SK-N-SH (cell line): ENCODE data around the gene TOMM40. TPM values are rescaled to one million over a fixed set of nuclear protein-coding genes. Genes with fewer than 3 reads are reported as not detected.

Experiments used
- CTCF ChIA-PET: fragments of 300-600, 350-600 bp; formaldehyde crosslinking; extraction: SDS; loops from one replicate; lab custom pipeline; 2021; lab: Yijun Ruan, JAX
- POLR2A ChIA-PET: fragments of 350-600 bp; sonication (Branson Sonifier 250); formaldehyde crosslinking; extraction: SDS; loops from one replicate; lab custom pipeline; 2020; ENCODE audit warnings: antibody characterized with exemption, inconsistent platforms; lab: Yijun Ruan, JAX
- DNase-seq: peaks from one replicate; pipeline ENCODE4 v3.0.0; 2012
- H2AFZ ChIP-seq: fragments of 200-600 bp; sonication (generic); 2 replicates; pipeline ENCODE4 v1.8.1; 2016; ENCODE audit warnings: antibody characterized with exemption, mild to moderate bottlenecking, low read depth
- H3F3A ChIP-seq: fragments of 200-600 bp; sonication (generic); replicated peaks from 2 replicates; pipeline ENCODE3; 2016; ENCODE audit warnings: antibody characterized with exemption, mild to moderate bottlenecking; ENCODE audit not compliant: insufficient read depth
- H3K27ac ChIP-seq, 2 experiments: fragments of 200-500 bp in 1 of 2; fragments of 200-600 bp in 1 of 2; sonication (Bioruptor generic) in 1 of 2; sonication (generic), shearing (Covaris generic) in 1 of 2; 2 replicates each; pipeline versions ENCODE4 v1.5.1 to v1.6.1; 2014 to 2016; ENCODE audit warnings: low read depth in 2 of 2, inconsistent platforms in 1 of 2, low read length in 1 of 2, mild to moderate bottlenecking in 1 of 2, mixed read lengths in 1 of 2
- H3K27me3 ChIP-seq: fragments of 200-600 bp; sonication (generic), shearing (Covaris generic); 2 replicates; pipeline ENCODE4 v1.6.1; 2016; ENCODE audit warnings: mixed run types; ENCODE audit not compliant: insufficient read depth
- H3K36me3 ChIP-seq, 2 experiments: fragments of 200-500 bp in 1 of 2; fragments of 200-600 bp in 1 of 2; sonication (Bioruptor generic) in 1 of 2; sonication (generic) in 1 of 2; replicated peaks in 1 of 2; 2 replicates each; pipeline versions ENCODE3 to v1.5.1; 2014 to 2016; ENCODE audit warnings: low read length in 1 of 2, mild to moderate bottlenecking in 1 of 2; ENCODE audit not compliant: insufficient read depth in 2 of 2, control insufficient read depth in 1 of 2
- H3K4me1 ChIP-seq, 2 experiments: fragments of 200-500 bp in 1 of 2; fragments of 200-600 bp in 1 of 2; sonication (Bioruptor generic) in 1 of 2; sonication (generic), shearing (Covaris generic) in 1 of 2; 2 replicates each; pipeline versions ENCODE4 v1.5.1 to v1.6.1; 2014 to 2016; ENCODE audit warnings: low read depth in 1 of 2, low read length in 1 of 2, mixed run types in 1 of 2; ENCODE audit not compliant: insufficient read depth in 2 of 2, control insufficient read depth in 1 of 2
- H3K4me2 ChIP-seq: fragments of 200-600 bp; sonication (generic), shearing (Covaris generic); 2 replicates; pipeline ENCODE4 v1.6.1; 2017; ENCODE audit warnings: mixed run types
- H3K4me3 ChIP-seq, 2 experiments: fragments of 200-500 bp in 1 of 2; fragments of 200-600 bp in 1 of 2; sonication (Bioruptor generic) in 1 of 2; sonication (generic), shearing (Covaris generic) in 1 of 2; 2 replicates each; pipeline versions ENCODE4 v1.5.1 to v1.8.1; 2014 to 2016; ENCODE audit warnings: low read depth in 2 of 2, inconsistent platforms in 1 of 2, low read length in 1 of 2, mild to moderate bottlenecking in 1 of 2, mixed read lengths in 1 of 2, moderate library complexity in 1 of 2
- H3K79me2 ChIP-seq: fragments of 200-600 bp; sonication (generic); 2 replicates; pipeline ENCODE4 v1.8.1; 2017; ENCODE audit warnings: mild to moderate bottlenecking; ENCODE audit not compliant: insufficient read depth
- H3K9ac ChIP-seq: fragments of 200-600 bp; sonication (generic); 2 replicates; pipeline ENCODE4 v1.6.1; 2017; ENCODE audit warnings: mixed run types
- H3K9me2 ChIP-seq: fragments of 200-600 bp; sonication (generic); 2 replicates; pipeline ENCODE4 v1.6.1; 2017; ENCODE audit warnings: mixed run types
- H3K9me3 ChIP-seq: fragments of 200-600 bp; sonication (generic); 2 replicates; pipeline ENCODE4 v1.6.1; 2017; ENCODE audit warnings: mixed run types, mild to moderate bottlenecking, moderate library complexity
- H4K20me1 ChIP-seq: fragments of 200-600 bp; sonication (generic); 2 replicates; pipeline ENCODE4 v1.6.1; 2017; ENCODE audit warnings: mild to moderate bottlenecking, mixed run types; ENCODE audit not compliant: insufficient read depth
- CTCF ChIP-seq: fragments of 200-600 bp; sonication (generic); IDR thresholded peaks from 2 replicates; pipeline ENCODE4 v1.6.1; 2017; ENCODE audit warnings: antibody characterized with exemption, mild to moderate bottlenecking, moderate library complexity
- EP300 ChIP-seq, 2 experiments: IDR thresholded peaks; 2 replicates each; pipeline versions ENCODE4 v1.4.0 to v1.6.1; 2012; ENCODE audit warnings: borderline replicate concordance in 1 of 2, low read depth in 1 of 2, low read length in 1 of 2
- EZH2phosphoT487 ChIP-seq: fragments of 200-600 bp; sonication (generic); IDR thresholded peaks from 2 replicates; pipeline ENCODE4 v1.6.1; 2017; ENCODE audit warnings: low read depth, mixed run types, mild to moderate bottlenecking, antibody characterized with exemption, moderate library complexity, borderline replicate concordance
- FOSL2 ChIP-seq: IDR thresholded peaks from 2 replicates; pipeline ENCODE4 v1.4.0; 2012; ENCODE audit warnings: low read depth, mild to moderate bottlenecking, moderate library complexity, borderline replicate concordance
- GATA2 ChIP-seq: sonication (generic); formaldehyde crosslinking; IDR thresholded peaks from 2 replicates; pipeline ENCODE4 v1.5.0; 2020; ENCODE audit warnings: mild to moderate bottlenecking, missing genetic modification reagents
- IRF3 ChIP-seq: fragments of 150-350 bp; IDR thresholded peaks from 2 replicates; pipeline ENCODE4 v1.6.1; 2016; ENCODE audit warnings: mild to moderate bottlenecking, low read depth, low read length
- JUND ChIP-seq: IDR thresholded peaks from 2 replicates; pipeline ENCODE4 v1.4.0; 2012
- MEF2A ChIP-seq: IDR thresholded peaks from 2 replicates; pipeline ENCODE4 v1.4.0; 2012; ENCODE audit warnings: low read depth, borderline replicate concordance
- MXI1 ChIP-seq: IDR thresholded peaks from 2 replicates; pipeline ENCODE4 v1.6.1; 2012; ENCODE audit warnings: mild to moderate bottlenecking, low read depth, low read length, improper control_type of control experiment
- NFIC ChIP-seq: IDR thresholded peaks from 2 replicates; pipeline ENCODE4 v1.4.0; 2012; ENCODE audit warnings: borderline replicate concordance
- NRF1 ChIP-seq: IDR thresholded peaks from 2 replicates; pipeline ENCODE4 v1.6.1; 2012; ENCODE audit warnings: low read depth, mild to moderate bottlenecking, low read length
- POLR2AphosphoS5 ChIP-seq: IDR thresholded peaks from 2 replicates; pipeline ENCODE4 v1.6.1; 2012; ENCODE audit warnings: low read depth, low read length
- RAD21 ChIP-seq: IDR thresholded peaks from 2 replicates; pipeline ENCODE4 v1.6.1; 2012; ENCODE audit warnings: mild to moderate bottlenecking, low read length
- RFX5 ChIP-seq: IDR thresholded peaks from 2 replicates; pipeline ENCODE4 v1.6.1; 2012; ENCODE audit warnings: mild to moderate bottlenecking, improper control_type of control experiment, low read length
- RXRA ChIP-seq: IDR thresholded peaks from 2 replicates; pipeline ENCODE4 v1.4.0; 2012; ENCODE audit warnings: low read depth, mild to moderate bottlenecking, borderline replicate concordance
- SMC3 ChIP-seq: IDR thresholded peaks from 2 replicates; pipeline ENCODE4 v1.6.1; 2012; ENCODE audit warnings: low read depth, low read length, improper control_type of control experiment
- TAF1 ChIP-seq: IDR thresholded peaks from 2 replicates; pipeline ENCODE4 v1.6.1; 2012; ENCODE audit warnings: low read depth, mild to moderate bottlenecking, low read length, moderate library complexity, borderline replicate concordance
- TCF12 ChIP-seq: IDR thresholded peaks from 2 replicates; pipeline ENCODE4 v1.4.0; 2012
- TEAD4 ChIP-seq: IDR thresholded peaks from 2 replicates; pipeline ENCODE4 v1.4.0; 2012; ENCODE audit warnings: mild to moderate bottlenecking, borderline replicate concordance; ENCODE audit not compliant: insufficient read depth
- YY1 ChIP-seq: IDR thresholded peaks from 2 replicates; pipeline ENCODE4 v1.4.0; 2012; ENCODE audit warnings: low read depth, mild to moderate bottlenecking
- WGBS: methylation state at CpG from one replicate; pipeline ENCODE4 v1.1.6; 2017; ENCODE audit warnings: low lambda C conversion rate; 5-methylcytosine and 5-hydroxymethylcytosine counted together
- polyA plus RNA-seq, 3 experiments: library from polyadenylated mRNA; depleted of rRNA; stranded (reverse); fragments of >200 nt; gene quantifications; 2 replicates each; pipeline ENCODE4 v1.2.3, GENCODE V29; 2012

Gene TOMM40
- polyA plus RNA-seq, 1 of the 3 experiments (the other 2 are of a cell fraction) = 78.9 TPM

- Histone ChIP-seq H4K20me1 (no peaks in the 10 kb centered on the region), H3F3A (peaks cover 15% of the 10 kb centered on the region), H3K36me3 (peaks cover 24 to 34% of the 10 kb centered on the region in 2 experiments), H3K4me1 (peaks cover 0 to 13% of the 10 kb centered on the region in 2 experiments; a peak in 3 of 4 replicates), H3K9me2 (no peaks in the 10 kb centered on the region), H3K79me2 (peaks cover 5% of the 10 kb centered on the region; the same call in 1 of the 2 replicates), H3K4me3 (no peak overlapping the region), H3K27me3 (no peaks in the 10 kb centered on the region), H2AFZ (no peak overlapping the region), H3K9me3 (no peaks in the 10 kb centered on the region), H3K27ac (peak overlapping the region in 1 of 2 experiments; percentile 66; a peak in 2 of 4 replicates), H3K9ac (no peak overlapping the region; the same call in 1 of the 2 replicates), H3K4me2 (peak overlapping the region; percentile 51; the same call in 1 of the 2 replicates)
- DNase-seq = no peak
- ChIA-PET CTCF (no interaction called here), POLR2A (no interaction called here)
- WGBS = 52% methylated on average over 5 of the region's 5 CpGs
- TF ChIP-seq CTCF (no peak), EZH2phosphoT487 (no peak), TEAD4 (no peak), TCF12 (no peak), RFX5 (no peak), POLR2AphosphoS5 (no peak), GATA2 (no peak), EP300 (IDR thresholded peaks at IDR 0.05; ENCODE audit: borderline replicate concordance in 1 of 2, low read depth in 1 of 2, low read length in 1 of 2) (no peak), MEF2A (no peak), NRF1 (no peak), YY1 (no peak), RXRA (peak; percentile 51; the same call in 1 of the 2 replicates), NFIC (no peak), FOSL2 (0 out of 2 replicates have a peak, but pooled peaks have one; percentile 2)
Measured at GRCh38 chr19:44876930-44877535, 14.0 kb upstream of the TOMM40 start.

GRCh38 chr19:44878120-44878865 is 12.8 kb upstream of the TOMM40 start:
- H3K9me3 ChIP-seq = no peaks in the 10 kb centered on the region
- no peak overlapping the region for H3K9ac ChIP-seq
- no peaks in the 10 kb centered on the region for H3K27me3 ChIP-seq
- no peaks in the 10 kb centered on the region for H4K20me1 ChIP-seq
- no peak overlapping the region for H2AFZ ChIP-seq
- peaks cover 0 to 13% of the 10 kb centered on the region in 2 experiments; a peak in 3 of 4 replicates for H3K4me1 ChIP-seq
- no peak overlapping the region for H3K27ac ChIP-seq
- 82% methylated on average over 23 of the region's 26 CpGs for WGBS
- no peaks in the 10 kb centered on the region for H3K9me2 ChIP-seq
- ChIA-PET CTCF (no interaction called here), POLR2A (no interaction called here)
- H3F3A ChIP-seq = peaks cover 16% of the 10 kb centered on the region
- H3K36me3 ChIP-seq = peaks cover 14 to 26% of the 10 kb centered on the region in 2 experiments
- no peak for DNase-seq
- no peak overlapping the region for H3K4me2 ChIP-seq
- H3K79me2 ChIP-seq = no peaks in the 10 kb centered on the region; the same call in 1 of the 2 replicates
- no peak overlapping the region for H3K4me3 ChIP-seq
- TF ChIP-seq NFIC (no peak), JUND (no peak), FOSL2 (no peak), IRF3 (no peak), SMC3 (no peak), RXRA (no peak), CTCF (no peak), GATA2 (no peak), RAD21 (no peak), TAF1 (no peak), MXI1 (no peak), MEF2A (no peak), EZH2phosphoT487 (no peak), TEAD4 (no peak)
